Frontal cortex (tissue), 4 donors: ENCODE measurements around the gene WNT8B. TPM values are rescaled to one million over a fixed set of nuclear protein-coding genes. Genes with fewer than 3 reads are reported as not detected.
A peak's percentile ranks its signal among the peaks of the same experiment; 100 is the strongest.

Source experiments
- DNase-seq, 2 donors: peaks; one replicate each; pipeline ENCODE4 v3.0.0; 2012; ENCODE audit warnings: low spot score in 2 of 2
- FAIRE-seq: peaks from 2 replicates; lab custom pipeline; 2012; peaks lifted over from hg19 to GRCh38; lab: Jason Lieb, UNC
- total RNA-seq: library from RNA; depleted of rRNA; stranded (reverse); fragments of >200 nt; gene quantifications from one replicate; pipeline ENCODE4 v1.2.3, GENCODE V29; 2014
- donor health status: control.
- donor health status: control.
- donor health status: control.

Gene WNT8B, protein sequence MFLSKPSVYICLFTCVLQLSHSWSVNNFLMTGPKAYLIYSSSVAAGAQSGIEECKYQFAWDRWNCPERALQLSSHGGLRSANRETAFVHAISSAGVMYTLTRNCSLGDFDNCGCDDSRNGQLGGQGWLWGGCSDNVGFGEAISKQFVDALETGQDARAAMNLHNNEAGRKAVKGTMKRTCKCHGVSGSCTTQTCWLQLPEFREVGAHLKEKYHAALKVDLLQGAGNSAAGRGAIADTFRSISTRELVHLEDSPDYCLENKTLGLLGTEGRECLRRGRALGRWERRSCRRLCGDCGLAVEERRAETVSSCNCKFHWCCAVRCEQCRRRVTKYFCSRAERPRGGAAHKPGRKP
- not detected for total RNA-seq

- FAIRE-seq (no peak), DNase-seq (no peak)
Observed at GRCh38 chr10:100462709-100463108, at the start of gene WNT8B. Gene WNT8B, plus strand, starts transcription at chr10:100463009. Its CDS starts 160 bp downstream, at chr10:100463169.

DNA sequence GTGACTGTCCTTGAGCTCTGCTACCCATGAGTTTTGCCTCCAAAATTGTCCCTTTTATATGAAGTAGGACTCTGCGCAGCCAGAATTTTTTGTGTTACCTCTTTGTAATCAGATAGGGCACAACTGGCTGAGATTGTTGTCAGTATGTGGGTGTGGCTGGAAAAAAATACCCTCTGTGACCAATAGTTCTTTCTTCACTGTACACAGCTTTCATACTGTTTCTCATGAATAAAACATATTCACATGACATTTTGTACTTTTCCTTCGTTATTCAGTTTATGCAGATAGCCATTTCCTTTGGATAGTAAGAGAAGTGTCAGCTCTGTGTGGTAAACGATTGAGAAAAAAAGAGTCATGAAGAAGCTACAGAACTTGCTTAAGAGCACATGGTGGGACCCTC lies 49.6 kb upstream of the WNT8B start:
- FAIRE-seq (no peak), DNase-seq (no peak)

DNA sequence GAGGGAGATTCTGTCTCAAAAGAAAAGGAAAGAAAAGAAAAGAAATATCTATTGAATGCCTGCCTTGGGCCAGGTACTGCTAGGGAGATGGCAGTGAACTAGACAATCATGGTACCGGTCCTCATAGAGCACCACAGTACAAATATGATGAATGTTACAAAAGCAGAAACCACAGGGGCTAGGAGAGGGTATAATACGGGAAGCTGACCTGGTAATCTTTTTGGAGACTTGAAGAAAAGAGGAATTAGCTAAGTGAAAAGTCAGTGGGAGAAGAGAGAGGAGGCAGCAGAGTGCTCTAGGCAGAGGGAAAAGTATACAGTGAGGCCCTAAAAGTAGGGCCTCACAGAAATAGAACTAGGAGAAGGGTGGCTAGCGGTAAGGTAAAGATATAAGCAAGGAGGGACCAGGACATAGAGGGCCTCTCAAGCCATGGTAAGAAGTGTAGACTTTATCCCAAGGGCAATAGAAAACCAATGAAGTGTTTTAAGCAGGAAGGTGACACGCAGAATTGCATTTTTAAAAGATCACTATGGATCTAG lies 42.8 kb upstream of the WNT8B start:
- FAIRE-seq (no peak), DNase-seq (no peak)

GRCh38 chr10:100427374-100427773 lies 35.4 kb upstream of the WNT8B start:
- no peak for FAIRE-seq
- DNase-seq, result no peak

- FAIRE-seq, result peak; percentile 90
Observed at GRCh38 chr10:100433253-100434240, 29.3 kb upstream of the WNT8B start.

GRCh38 chr10:100436255-100436654 lies 26.6 kb upstream of the WNT8B start:
- DNase-seq (no peak), FAIRE-seq (no peak)

More at GRCh38 chr10:100433253-100434240, 29.3 kb upstream of the WNT8B start:
- peak; percentile 62 to 78 for DNase-seq

DNA sequence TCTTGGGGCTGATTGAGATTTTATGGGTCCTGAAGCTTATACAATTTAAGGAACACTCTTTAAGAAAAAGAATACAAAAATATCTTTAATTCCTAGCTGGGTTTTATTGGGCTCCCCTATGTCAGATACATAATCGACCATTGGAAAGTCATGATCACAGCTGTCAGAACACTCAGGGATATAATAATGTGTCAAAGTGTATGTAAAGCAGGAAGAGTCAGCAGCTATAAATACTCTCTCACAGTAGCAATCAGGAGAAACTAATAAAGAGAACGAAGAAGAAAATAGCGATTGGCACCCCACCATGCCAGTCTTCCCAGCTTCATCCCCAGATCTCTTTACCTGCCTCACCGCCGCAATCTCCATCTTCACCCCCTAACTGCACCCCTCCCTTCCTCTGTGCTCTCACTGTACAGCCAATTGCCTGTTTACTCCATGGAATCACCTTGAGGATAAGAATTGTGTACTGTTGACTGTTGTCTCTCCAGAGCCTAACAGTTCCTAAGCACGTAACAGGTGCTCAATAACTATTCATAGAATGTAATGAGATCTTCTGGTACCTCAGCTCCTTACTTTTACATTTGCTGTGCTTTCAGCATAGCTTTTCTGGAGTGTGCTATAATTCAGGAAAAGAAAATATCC lies 24.0 kb upstream of the WNT8B start:
- DNase-seq (no peak), FAIRE-seq (no peak)

GRCh38 chr10:100442548-100442947 lies 20.3 kb upstream of the WNT8B start:
- FAIRE-seq (no peak), DNase-seq (no peak)

DNA sequence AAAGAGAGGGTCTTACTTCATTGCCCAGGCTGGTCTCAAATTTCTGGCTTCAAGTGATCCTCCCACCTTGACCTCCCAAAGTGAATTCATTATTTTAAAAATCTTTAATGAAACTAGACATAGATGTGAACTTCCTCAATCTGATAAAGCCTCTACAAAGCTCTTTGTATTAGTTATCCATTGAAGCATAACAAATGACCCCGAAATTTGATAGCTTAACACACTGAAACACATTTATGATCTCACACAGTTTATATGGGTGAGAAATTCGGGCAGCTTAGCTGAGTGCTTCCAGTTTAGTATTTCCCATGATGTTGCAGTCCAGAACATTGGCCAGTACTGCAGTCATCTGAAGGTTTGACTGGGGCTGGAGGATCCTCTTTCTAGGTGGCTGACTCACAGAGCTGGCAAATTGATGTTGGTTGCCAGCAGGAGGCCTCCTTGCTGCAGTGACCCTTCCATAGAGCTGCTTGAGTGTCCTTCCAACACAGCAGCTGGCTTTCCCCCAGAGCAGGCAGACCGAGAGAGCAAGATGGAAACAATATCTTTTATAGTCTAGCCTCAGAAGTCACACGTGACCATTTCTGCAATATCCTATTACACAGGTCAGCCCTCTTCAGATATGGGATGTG lies 16.6 kb upstream of the WNT8B start:
- FAIRE-seq (no peak), DNase-seq (no peak)

DNA sequence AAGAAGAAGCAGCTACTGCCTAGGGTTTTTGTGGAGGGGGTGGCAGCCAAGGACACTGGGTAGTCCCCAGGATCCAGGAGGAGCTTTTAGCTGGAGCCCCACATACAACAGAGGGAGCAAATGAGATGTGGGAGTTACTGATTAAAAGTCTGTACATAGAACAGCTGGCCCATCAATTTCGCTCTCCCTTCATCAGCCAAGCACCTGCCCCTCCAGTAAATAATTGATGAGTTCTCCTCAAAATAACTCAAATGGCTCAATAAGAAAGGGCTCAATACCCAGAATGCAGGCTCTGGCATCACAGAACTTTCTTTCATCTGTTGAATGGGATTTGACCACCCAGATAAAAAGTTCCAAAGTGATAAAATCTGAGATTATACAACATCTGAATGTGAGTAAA lies 15.1 kb upstream of the WNT8B start:
- DNase-seq, result no peak
- FAIRE-seq, result no peak

GRCh38 chr10:100448951-100449350 lies 13.9 kb upstream of the WNT8B start:
- FAIRE-seq, result no peak

GRCh38 chr10:100468322-100468721 lies 5.5 kb downstream of the WNT8B start:
- FAIRE-seq (no peak), DNase-seq (no peak)

More at GRCh38 chr10:100448951-100449350, 13.9 kb upstream of the WNT8B start:
- DNase-seq, result no peak

GRCh38 chr10:100468978-100469377 lies 6.2 kb downstream of the WNT8B start:
- FAIRE-seq (no peak), DNase-seq (no peak)

DNA sequence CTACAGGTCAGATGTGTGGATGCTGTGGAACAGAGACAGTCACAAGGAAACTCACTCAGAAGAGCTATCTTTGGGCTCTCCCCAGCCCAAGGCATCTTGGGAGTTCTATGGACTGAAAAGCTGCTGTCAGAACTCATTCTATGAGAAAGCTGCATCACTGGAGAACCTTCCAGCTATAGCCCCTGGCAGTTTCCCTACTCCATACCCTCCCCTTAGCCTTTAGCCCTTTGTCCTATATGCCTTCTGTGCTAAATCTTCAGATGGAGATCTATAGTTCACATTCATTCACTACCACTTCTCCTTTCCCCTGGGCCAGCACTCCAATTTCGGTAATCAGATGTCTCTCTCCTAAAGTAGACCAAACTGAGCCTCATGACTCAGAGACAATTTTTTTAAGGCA lies 6.9 kb downstream of the WNT8B start:
- no peak for FAIRE-seq
- DNase-seq, result no peak

- FAIRE-seq (no peak), DNase-seq (no peak)
Observed at GRCh38 chr10:100470367-100470766, 7.6 kb downstream of the WNT8B start.

DNA sequence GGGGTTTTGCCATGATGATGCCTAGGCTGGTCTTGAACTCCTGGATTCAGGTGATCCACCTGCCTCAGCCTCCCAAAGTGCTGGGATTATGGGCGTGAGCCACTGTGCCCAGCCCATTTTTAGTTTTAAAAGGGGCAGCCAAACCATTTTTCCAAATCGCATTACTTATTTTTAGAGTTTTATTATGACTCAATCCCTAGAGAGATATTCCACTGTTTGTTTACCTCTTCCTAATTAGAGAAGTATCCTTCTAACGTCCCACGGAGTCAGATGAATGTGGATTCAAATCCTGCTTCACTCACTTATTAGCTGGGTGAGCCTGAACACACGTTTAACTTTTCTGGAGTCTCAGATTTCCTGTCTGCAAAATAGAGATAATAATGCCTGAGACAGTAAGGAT lies 15.2 kb downstream of the WNT8B start:
- FAIRE-seq, result no peak
- no peak for DNase-seq

DNA sequence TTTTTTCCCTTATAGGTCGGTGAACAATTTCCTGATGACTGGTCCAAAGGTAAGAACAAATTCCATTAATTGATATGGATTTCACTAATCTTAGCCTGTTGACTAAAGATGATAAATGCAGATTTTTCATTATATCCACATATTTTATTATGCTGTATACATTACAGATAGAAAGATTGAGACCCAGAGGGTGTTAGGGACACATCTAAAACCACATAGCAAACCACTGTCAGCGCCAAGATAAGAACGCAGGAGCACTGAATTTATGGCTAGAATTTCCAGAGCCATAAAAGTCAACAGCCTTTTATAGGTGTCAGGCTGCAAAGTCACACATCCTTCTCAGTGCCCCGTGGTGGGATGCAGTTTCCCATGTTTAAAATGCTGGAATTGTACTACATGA lies 16.2 kb downstream of the WNT8B start:
- DNase-seq, result no peak
- FAIRE-seq, result no peak

DNA sequence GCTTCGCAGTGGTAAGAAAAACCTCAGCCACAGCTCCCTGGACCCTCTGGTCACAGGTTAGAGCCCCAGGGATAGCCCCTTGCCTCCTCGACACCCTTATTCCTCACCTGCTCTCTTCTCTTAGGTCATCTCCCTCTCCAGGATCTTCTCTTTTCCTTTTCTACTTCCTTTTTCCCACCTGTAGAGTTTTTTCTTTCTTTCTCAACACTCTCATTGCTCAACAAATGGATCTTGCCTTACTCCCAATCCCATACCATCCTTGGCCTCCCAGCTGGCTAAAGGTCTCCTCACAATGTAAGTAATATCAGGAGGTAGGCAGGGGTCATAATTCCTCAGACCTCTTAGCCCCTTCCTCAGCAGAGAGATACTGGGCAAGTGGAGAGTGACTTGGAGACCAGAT lies 17.2 kb downstream of the WNT8B start:
- no peak for DNase-seq
- no peak for FAIRE-seq

- DNase-seq (peak; percentile 76 to 86), FAIRE-seq (no peak)
Observed at GRCh38 chr10:100481462-100482081, 18.8 kb downstream of the WNT8B start.
